RWPE1 (cell line): Measurements from ENCODE around the gene ASXL2.

Source experiments
- CTCF ChIA-PET: fragments of 350-600 bp; sonication (Branson Sonifier 250); formaldehyde crosslinking; extraction: SDS; loops from one replicate; lab custom pipeline; 2021; lab: Yijun Ruan, JAX
- POLR2A ChIA-PET: fragments of 400-600 bp; formaldehyde crosslinking; extraction: SDS; loops from one replicate; lab custom pipeline; 2020; ENCODE audit warnings: antibody characterized with exemption; ENCODE audit not compliant: low non-redundant PET; lab: Yijun Ruan, JAX
- DNase-seq: peaks from one replicate; pipeline ENCODE4 v3.0.0; 2012; ENCODE audit warnings: low spot score
- H3K27ac ChIP-seq: fragments of 450-650 bp; 2 replicates; pipeline ENCODE4 v1.5.1; 2017
- CTCF ChIP-seq: fragments of 450-650 bp; conservative IDR thresholded peaks from 2 replicates; pipeline ENCODE4 v1.5.1; 2017; ENCODE audit warnings: low read depth, mild to moderate bottlenecking

The ASXL2 gene

GRCh38 chr2:25816249-25816648, 62.0 kb downstream of the ASXL2 start:
- no peak overlapping the region for H3K27ac ChIP-seq
- POLR2A ChIA-PET: no interaction called here
- no peak for DNase-seq
- TF ChIP-seq CTCF: no peak
- CTCF ChIA-PET: no interaction called here

- POLR2A ChIA-PET: no interaction called here
- peak; percentile 9 for DNase-seq
- CTCF ChIA-PET: no interaction called here
Observed at GRCh38 chr2:25814681-25815080, 63.6 kb downstream of the ASXL2 start.

GRCh38 chr2:25810428-25810827, 67.9 kb downstream of the ASXL2 start:
- no peak for DNase-seq
- POLR2A ChIA-PET: no interaction called here
- CTCF ChIA-PET: no interaction called here
- no peak overlapping the region for H3K27ac ChIP-seq
- no peak for TF ChIP-seq CTCF

More at GRCh38 chr2:25814681-25815080, 63.6 kb downstream of the ASXL2 start:
- no peak for TF ChIP-seq CTCF
- H3K27ac ChIP-seq: no peak overlapping the region

- POLR2A ChIA-PET: no interaction called here
- CTCF ChIA-PET: interaction anchor here (0.6 to 0.7 kb wide), 2 partner anchors 327 to 389 kb away, joined by 3 to 4 read pairs; no protein-coding TSS in a partner anchor
- no peak overlapping the region for H3K27ac ChIP-seq
- DNase-seq: no peak
- no peak for TF ChIP-seq CTCF
Observed at GRCh38 chr2:25809646-25810045, 68.6 kb downstream of the ASXL2 start.

- POLR2A ChIA-PET: no interaction called here
- no peak for DNase-seq
- CTCF ChIA-PET: interaction anchor here (0.7 kb wide), 1 partner anchor 32 kb away, joined by 3 read pairs; no protein-coding TSS in a partner anchor
- no peak for TF ChIP-seq CTCF
- no peak overlapping the region for H3K27ac ChIP-seq
Observed at GRCh38 chr2:25808006-25808383, 70.3 kb downstream of the ASXL2 start.

- no peak for TF ChIP-seq CTCF
- no peak overlapping the region for H3K27ac ChIP-seq
- CTCF ChIA-PET: interaction anchor here (0.6 kb wide), 1 partner anchor 16 kb away, joined by 5 read pairs; no protein-coding TSS in a partner anchor
- no peak for DNase-seq
- POLR2A ChIA-PET: no interaction called here
Observed at GRCh38 chr2:25806941-25807340, 71.3 kb downstream of the ASXL2 start.
